Muscle layer of duodenum (tissue), 2 donors: ENCODE results near the gene FNBP1L.

Source experiments
- H3K27ac ChIP-seq: one replicate; pipeline ENCODE4 v1.7.0; 2013; ENCODE audit warnings: mild to moderate bottlenecking, low read length
- H3K27me3 ChIP-seq: one replicate; pipeline ENCODE4 v1.7.0; 2013; ENCODE audit warnings: low read depth, mild to moderate bottlenecking, control low read depth, low read length
- H3K36me3 ChIP-seq, 2 donors: one replicate each; pipeline ENCODE4 v1.7.0; 2013; ENCODE audit warnings: low read length in 2 of 2, control low read depth in 1 of 2, mild to moderate bottlenecking in 1 of 2; ENCODE audit not compliant: insufficient read depth in 2 of 2, control insufficient read depth in 1 of 2
- H3K4me1 ChIP-seq, 2 donors: one replicate each; pipeline ENCODE4 v1.7.0; 2013; ENCODE audit warnings: low read length in 2 of 2, mild to moderate bottlenecking in 2 of 2, control low read depth in 1 of 2, moderate library complexity in 1 of 2; ENCODE audit not compliant: insufficient read depth in 2 of 2, control insufficient read depth in 1 of 2
- H3K4me3 ChIP-seq, 2 donors: one replicate each; pipeline ENCODE4 v1.7.0; 2013; ENCODE audit warnings: low read length in 2 of 2, low read depth in 1 of 2, mild to moderate bottlenecking in 1 of 2
- H3K9me3 ChIP-seq, 2 donors: one replicate each; pipeline ENCODE4 v1.7.0; 2013; ENCODE audit warnings: low read length in 2 of 2, control low read depth in 1 of 2, mild to moderate bottlenecking in 1 of 2; ENCODE audit not compliant: control insufficient read depth in 1 of 2
- donor health status: healthy.

FNBP1L gene

DNA sequence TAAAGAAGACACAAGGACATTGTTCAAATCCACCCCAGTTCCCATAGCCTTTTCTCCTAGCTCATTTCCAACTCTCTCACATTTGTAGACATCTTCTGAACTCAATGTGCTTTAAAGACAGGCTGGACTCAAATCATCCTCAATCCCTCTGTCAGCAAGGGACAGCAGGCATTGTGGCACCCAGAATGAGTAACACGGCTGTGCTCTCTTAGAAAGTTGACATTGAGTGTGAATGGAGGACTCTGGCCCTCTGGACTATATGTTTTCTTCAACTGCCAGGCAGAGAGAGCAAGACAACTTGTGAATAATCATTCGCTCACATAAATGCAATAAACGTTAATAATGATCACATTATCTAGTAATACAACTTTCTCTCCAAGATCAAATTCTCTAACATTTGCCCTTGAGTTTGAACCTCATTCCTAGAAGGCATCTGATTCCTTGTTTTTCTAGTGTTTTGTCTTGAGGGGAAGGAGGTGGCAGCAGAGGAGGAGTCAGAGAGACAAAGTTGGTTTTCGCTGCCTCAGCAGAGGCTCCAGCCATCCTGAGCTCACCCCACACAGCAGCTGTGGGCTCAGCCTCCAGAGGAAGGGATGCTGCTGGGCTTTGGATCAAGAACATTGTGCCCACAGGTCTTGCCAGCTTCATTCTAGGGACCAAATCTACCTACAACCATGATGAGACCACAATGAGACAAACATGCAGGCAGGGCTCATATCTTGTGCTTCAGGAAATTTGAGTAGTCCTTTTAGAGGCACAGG is 148.6 kb downstream of the FNBP1L start:
- H3K4me3 ChIP-seq = no peak overlapping the region
- no peak overlapping the region for H3K27ac ChIP-seq
- peaks cover 0 to 7% of the 10 kb centered on the region in 2 donors for H3K36me3 ChIP-seq
- peaks cover 0 to 28% of the 10 kb centered on the region in 2 donors for H3K4me1 ChIP-seq
- H3K9me3 ChIP-seq = no peaks in the 10 kb centered on the region
- no peaks in the 10 kb centered on the region for H3K27me3 ChIP-seq

DNA sequence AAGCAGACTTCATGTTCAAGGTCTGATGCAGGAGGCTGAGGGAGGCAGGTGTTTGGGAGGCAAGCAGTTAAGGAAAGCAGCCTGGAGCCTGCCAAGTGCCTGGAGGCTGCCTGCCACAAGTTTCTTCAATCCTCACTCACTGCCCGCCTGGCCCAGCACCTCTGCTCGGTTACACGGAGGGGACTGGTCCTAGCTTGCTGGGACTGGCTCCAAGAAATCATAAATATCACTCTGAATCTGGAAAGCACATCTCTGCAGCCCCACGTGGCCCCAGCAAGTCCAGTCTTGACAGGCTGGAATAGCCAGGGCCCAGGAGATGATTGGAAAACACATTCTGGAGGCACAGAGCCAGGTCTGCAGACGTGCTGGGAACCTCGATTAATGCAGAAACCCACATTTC is 149.8 kb downstream of the FNBP1L start:
- Histone ChIP-seq H3K9me3 (no peaks in the 10 kb centered on the region), H3K4me3 (no peak overlapping the region), H3K4me1 (peaks cover 0 to 28% of the 10 kb centered on the region in 2 donors), H3K36me3 (no peaks in the 10 kb centered on the region), H3K27ac (no peak overlapping the region), H3K27me3 (no peaks in the 10 kb centered on the region)

DNA sequence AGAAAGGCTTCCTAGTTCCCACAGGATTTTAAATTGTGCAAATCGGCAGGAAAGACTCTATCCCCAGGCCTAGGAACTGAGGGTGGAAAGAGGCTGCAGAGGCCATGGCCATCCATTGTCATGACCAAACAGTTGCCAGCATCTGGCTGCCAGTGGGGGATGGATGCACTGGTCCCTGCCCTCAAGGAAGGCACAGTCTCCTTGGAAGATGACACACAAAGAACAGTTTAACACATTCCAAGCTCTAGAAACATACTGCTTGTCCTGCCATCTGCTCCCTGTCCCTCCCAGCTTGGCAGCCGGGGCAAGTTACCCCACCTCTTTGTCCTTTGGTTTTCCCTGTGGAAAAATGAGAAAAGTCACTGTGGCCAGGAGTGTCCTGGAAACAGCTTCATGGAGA is 150.5 kb downstream of the FNBP1L start:
- Histone ChIP-seq H3K27ac (no peak overlapping the region), H3K27me3 (no peaks in the 10 kb centered on the region), H3K4me3 (no peak overlapping the region), H3K4me1 (peaks cover 0 to 28% of the 10 kb centered on the region in 2 donors), H3K36me3 (no peaks in the 10 kb centered on the region), H3K9me3 (no peaks in the 10 kb centered on the region)

DNA sequence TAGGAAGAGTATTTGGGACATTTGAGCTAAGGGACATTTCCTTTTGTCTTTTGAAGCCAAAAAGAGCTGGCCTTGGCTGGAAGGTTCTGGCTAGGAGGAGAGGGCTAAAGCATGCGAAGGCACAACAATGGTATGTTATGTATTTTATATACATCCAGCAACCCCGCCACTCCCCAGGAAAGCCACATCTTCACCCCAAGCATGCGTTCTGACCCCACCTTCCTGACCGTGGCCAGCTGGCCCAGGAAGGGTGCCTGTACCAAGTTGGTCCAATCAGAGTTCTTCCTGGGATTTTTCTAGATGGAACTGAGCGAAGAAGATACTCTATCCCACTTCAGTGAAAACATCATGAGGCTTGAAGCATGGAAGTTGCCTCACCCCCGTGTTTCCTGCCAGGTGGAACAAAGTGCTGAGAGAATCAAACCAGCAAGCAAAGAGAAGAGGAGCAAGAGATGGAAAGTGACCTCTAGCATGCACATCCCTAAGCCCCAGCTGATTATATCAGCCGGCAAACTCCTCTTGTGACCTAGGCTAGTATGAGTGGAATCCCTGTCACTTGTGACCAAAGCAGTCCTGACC is 151.0 kb downstream of the FNBP1L start:
- Histone ChIP-seq H3K27ac (no peak overlapping the region), H3K36me3 (no peaks in the 10 kb centered on the region), H3K4me1 (peaks cover 0 to 28% of the 10 kb centered on the region in 2 donors), H3K4me3 (no peak overlapping the region), H3K27me3 (no peaks in the 10 kb centered on the region), H3K9me3 (no peaks in the 10 kb centered on the region)

DNA sequence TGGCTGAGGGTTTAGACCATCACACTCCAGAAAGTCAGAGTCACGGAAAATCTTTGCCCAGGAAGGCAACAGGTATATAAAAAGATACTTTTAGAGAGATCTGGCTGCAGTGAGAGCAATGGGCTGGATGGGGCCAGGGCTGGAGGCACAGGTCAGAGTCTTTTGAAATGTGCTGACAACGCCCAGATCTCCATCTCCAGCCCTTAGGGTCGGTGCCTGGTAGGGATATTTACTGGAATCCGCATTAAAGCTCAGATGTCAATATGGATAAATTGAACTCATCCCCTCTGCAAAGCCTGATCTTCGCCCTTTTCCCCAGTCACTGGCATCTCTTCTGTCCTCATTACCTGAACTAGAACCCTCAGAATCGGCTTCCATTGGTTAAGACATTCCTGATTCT is 151.6 kb downstream of the FNBP1L start:
- peaks cover 0 to 28% of the 10 kb centered on the region in 2 donors for H3K4me1 ChIP-seq
- H3K9me3 ChIP-seq = no peaks in the 10 kb centered on the region
- no peak overlapping the region for H3K4me3 ChIP-seq
- no peaks in the 10 kb centered on the region for H3K36me3 ChIP-seq
- H3K27ac ChIP-seq = no peak overlapping the region
- no peaks in the 10 kb centered on the region for H3K27me3 ChIP-seq

DNA sequence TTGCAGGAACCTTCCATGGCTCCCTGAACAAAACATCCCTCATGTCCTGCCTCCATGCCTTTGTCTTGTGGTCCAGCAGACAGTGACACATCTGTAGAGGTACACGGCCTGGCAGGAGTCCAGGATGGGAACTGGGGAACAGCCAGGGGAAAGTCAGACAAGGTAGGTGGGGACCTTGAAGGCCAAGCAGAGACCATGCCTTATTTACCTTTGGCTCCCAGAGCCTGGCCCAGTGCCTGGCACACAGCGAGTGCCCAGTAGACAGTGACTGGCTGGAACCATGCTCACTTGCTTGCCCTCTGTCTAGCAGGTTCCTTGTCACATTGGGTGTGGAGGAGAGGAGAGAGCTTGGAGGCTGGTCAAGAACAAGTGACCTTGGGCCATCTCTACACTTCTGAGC is 152.7 kb downstream of the FNBP1L start:
- H3K36me3 ChIP-seq = no peaks in the 10 kb centered on the region
- no peak overlapping the region for H3K27ac ChIP-seq
- no peak overlapping the region for H3K4me3 ChIP-seq
- H3K27me3 ChIP-seq = no peaks in the 10 kb centered on the region
- no peaks in the 10 kb centered on the region for H3K9me3 ChIP-seq
- peaks cover 10 to 21% of the 10 kb centered on the region in 2 donors for H3K4me1 ChIP-seq

DNA sequence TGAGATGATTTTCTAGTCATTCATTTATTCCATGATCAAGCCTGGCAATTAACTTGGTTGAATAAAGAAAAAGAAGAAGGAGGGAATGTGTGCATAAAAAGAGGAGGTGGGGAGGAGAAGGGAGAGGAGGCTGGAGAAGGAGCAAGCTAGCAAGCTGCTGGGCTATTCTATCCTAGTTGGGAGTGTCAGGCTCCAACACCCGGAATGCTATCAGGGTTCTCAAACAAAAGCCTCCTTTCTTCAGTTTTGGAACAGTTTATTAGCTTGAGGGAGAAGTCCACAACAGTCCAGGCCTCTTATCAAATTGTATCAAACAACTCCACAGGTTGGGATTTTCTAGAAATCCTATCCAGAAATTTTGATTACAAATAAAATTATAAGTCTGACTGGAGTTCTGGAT is 153.8 kb downstream of the FNBP1L start:
- H3K4me1 ChIP-seq = peaks cover 14% of the 10 kb centered on the region in 2 donors
- no peak overlapping the region for H3K4me3 ChIP-seq
- H3K27me3 ChIP-seq = no peaks in the 10 kb centered on the region
- H3K36me3 ChIP-seq = no peaks in the 10 kb centered on the region
- no peaks in the 10 kb centered on the region for H3K9me3 ChIP-seq
- no peak overlapping the region for H3K27ac ChIP-seq

DNA sequence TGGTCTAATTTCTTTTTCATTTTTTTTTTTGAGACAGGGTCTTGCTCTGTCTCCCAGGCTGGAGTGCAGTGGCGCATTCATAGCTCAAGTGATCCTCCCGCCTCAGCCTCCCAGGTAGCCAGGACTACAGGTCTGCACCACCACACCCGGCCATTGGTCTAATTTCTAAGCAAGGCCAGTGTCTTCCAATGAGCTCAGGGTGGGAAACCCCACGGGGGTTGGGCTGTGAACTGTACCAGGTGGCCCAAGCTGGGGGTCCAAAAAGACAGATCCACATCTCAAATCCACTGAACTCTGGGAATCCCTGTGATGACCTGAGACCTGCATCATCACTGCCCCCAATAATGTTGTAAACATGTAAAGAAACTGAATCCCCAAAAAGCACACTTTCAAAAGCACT is 154.2 kb downstream of the FNBP1L start:
- Histone ChIP-seq H3K4me1 (peaks cover 14% of the 10 kb centered on the region in 2 donors), H3K27ac (no peak overlapping the region), H3K27me3 (no peaks in the 10 kb centered on the region), H3K36me3 (no peaks in the 10 kb centered on the region), H3K9me3 (no peaks in the 10 kb centered on the region), H3K4me3 (no peak overlapping the region)

DNA sequence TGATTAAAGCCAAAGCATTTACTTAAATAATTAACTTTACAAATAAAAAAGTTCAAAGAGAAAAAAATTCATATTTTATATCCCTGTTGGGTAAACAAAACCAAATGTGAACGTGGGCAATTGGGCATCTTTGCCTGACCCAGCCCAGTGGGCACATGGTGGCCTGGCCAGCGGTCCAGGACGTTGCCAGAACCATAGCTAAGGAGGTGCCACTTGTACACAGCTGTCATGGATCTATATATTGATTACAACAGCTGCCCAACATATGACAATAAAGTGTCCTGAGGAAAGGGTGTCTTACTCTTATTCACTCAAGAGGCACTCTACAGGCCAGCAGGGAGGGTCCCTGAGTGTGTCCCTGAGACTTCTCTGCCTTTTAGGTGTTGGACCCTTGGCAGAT is 155.2 kb downstream of the FNBP1L start:
- Histone ChIP-seq H3K9me3 (no peaks in the 10 kb centered on the region), H3K36me3 (no peaks in the 10 kb centered on the region), H3K4me3 (no peak overlapping the region), H3K27me3 (no peaks in the 10 kb centered on the region), H3K4me1 (peaks cover 11 to 14% of the 10 kb centered on the region in 2 donors), H3K27ac (no peak overlapping the region)

DNA sequence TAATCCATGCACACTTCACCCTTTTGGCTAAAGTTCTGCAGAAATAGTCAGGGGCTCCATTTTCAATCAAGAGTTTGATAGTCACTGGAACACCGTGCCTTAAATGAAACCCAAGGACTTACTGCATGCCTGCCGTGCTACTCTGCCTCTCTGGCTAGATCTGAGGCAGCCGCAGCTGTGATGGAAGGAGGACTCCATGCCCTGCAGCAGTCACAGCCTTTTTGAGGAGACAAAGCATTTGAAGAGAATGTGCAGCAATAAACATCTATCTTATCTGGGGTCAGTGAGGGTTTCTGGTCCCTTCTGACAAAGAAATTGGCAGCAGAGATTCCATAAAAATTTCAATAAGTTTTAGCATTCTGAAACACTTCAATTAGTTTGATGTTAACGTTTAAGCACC is 155.7 kb downstream of the FNBP1L start:
- H3K27ac ChIP-seq = no peak overlapping the region
- H3K9me3 ChIP-seq = no peaks in the 10 kb centered on the region
- H3K4me3 ChIP-seq = no peak overlapping the region
- peaks cover 11 to 14% of the 10 kb centered on the region in 2 donors for H3K4me1 ChIP-seq
- H3K36me3 ChIP-seq = no peaks in the 10 kb centered on the region
- H3K27me3 ChIP-seq = no peaks in the 10 kb centered on the region
